HEK293T (cell line): Measurements from ENCODE around the gene IL19.

Experiments
- CTCF ChIA-PET: fragments of 350-600 bp; formaldehyde crosslinking; extraction: SDS; loops from one replicate; lab custom pipeline; 2021; ENCODE audit warnings: antibody characterized with exemption, inconsistent platforms; lab: Yijun Ruan, JAX
- POLR2A ChIA-PET: fragments of 350-600 bp; formaldehyde crosslinking; extraction: SDS; loops from one replicate; lab custom pipeline; 2020; ENCODE audit warnings: antibody characterized with exemption, inconsistent platforms; lab: Yijun Ruan, JAX
- DNase-seq: peaks from one replicate; pipeline ENCODE4 v3.0.0; 2012; ENCODE audit warnings: mixed read lengths; ENCODE audit errors: extremely low spot score
- ARNT ChIP-seq: fragments of 450-650 bp; IDR thresholded peaks from 2 replicates; pipeline ENCODE4 v1.6.1; 2017; ENCODE audit warnings: mild to moderate bottlenecking
- BHLHE40 ChIP-seq: fragments of 450-650 bp; IDR thresholded peaks from 2 replicates; pipeline ENCODE4 v1.6.1; 2016; ENCODE audit warnings: mild to moderate bottlenecking, moderate library complexity, borderline replicate concordance
- CTBP1 ChIP-seq: fragments of 450-650 bp; IDR thresholded peaks from 2 replicates; pipeline ENCODE4 v1.6.1; 2016; ENCODE audit warnings: borderline replicate concordance
- ELF4 ChIP-seq: fragments of 450-650 bp; IDR thresholded peaks from 2 replicates; pipeline ENCODE4 v1.6.1; 2017; ENCODE audit warnings: antibody characterized with exemption
- FOXA1 ChIP-seq: fragments of 450-650 bp; IDR thresholded peaks from 2 replicates; pipeline ENCODE4 v1.6.1; 2016; ENCODE audit warnings: mild to moderate bottlenecking
- FOXK2 ChIP-seq: fragments of 450-650 bp; IDR thresholded peaks from 2 replicates; pipeline ENCODE4 v1.6.1; 2016; ENCODE audit warnings: mild to moderate bottlenecking
- FOXM1 ChIP-seq: fragments of 450-650 bp; IDR thresholded peaks from 2 replicates; pipeline ENCODE4 v1.6.1; 2017; ENCODE audit warnings: mild to moderate bottlenecking, borderline replicate concordance
- HDGF ChIP-seq: fragments of 450-650 bp; IDR thresholded peaks from 2 replicates; pipeline ENCODE4 v1.6.1; 2017; ENCODE audit warnings: antibody characterized with exemption, borderline replicate concordance
- L3MBTL2 ChIP-seq: fragments of 450-650 bp; conservative IDR thresholded peaks from 2 replicates; pipeline ENCODE4 v1.6.1; 2016; ENCODE audit warnings: mild to moderate bottlenecking
- LEF1 ChIP-seq: fragments of 450-650 bp; IDR thresholded peaks from 2 replicates; pipeline ENCODE4 v1.6.1; 2017; ENCODE audit warnings: mild to moderate bottlenecking, borderline replicate concordance
- NFRKB ChIP-seq: fragments of 450-650 bp; IDR thresholded peaks from 2 replicates; pipeline ENCODE4 v1.6.1; 2016; ENCODE audit warnings: mild to moderate bottlenecking, moderate library complexity
- PKNOX1 ChIP-seq: fragments of 450-650 bp; IDR thresholded peaks from 2 replicates; pipeline ENCODE4 v1.6.1; 2016
- SP1 ChIP-seq: fragments of 450-650 bp; IDR thresholded peaks from 2 replicates; pipeline ENCODE4 v1.6.1; 2017
- SUZ12 ChIP-seq: fragments of 450-650 bp; IDR thresholded peaks from 2 replicates; pipeline ENCODE4 v1.6.1; 2016; ENCODE audit warnings: mild to moderate bottlenecking
- TARDBP ChIP-seq: fragments of 450-650 bp; IDR thresholded peaks from 2 replicates; pipeline ENCODE4 v1.6.1; 2016
- ZNF384 ChIP-seq: fragments of 450-650 bp; IDR thresholded peaks from 2 replicates; pipeline ENCODE4 v1.6.1; 2016

The IL19 gene

DNA sequence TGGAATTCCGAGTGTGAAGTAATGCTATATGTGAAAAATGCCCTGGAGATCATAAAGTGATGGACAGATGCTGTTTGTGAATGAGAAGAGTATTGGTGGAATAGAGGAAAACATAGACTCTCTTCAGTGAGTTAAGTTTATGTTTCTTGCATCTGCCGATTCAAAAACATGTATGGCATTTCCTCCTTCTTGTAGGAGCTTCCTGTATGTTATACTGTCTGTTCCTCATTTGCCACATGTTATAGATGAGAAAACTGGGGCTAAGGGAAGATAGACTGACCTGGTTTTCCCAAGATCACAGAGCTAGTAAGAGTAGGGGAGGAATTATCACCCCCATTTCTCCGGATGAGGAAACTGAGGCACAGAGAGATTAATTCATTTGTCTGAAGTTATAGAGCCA, 53.8 kb downstream of the IL19 start:
- ChIA-PET POLR2A (no interaction called here), CTCF (no interaction called here)
- no peak for DNase-seq
- TF ChIP-seq SUZ12, result no peak
- no peak for TF ChIP-seq L3MBTL2
- no peak for TF ChIP-seq HDGF
- no peak for TF ChIP-seq CTBP1
- no peak for TF ChIP-seq FOXA1
- TF ChIP-seq PKNOX1, result no peak

- no peak for TF ChIP-seq CTBP1
- no peak for TF ChIP-seq ZNF384
- no peak for TF ChIP-seq TARDBP
- no peak for TF ChIP-seq FOXA1
- TF ChIP-seq L3MBTL2, result no peak
- no peak for TF ChIP-seq ELF4
- no peak for TF ChIP-seq FOXK2
- no peak for TF ChIP-seq SUZ12
- TF ChIP-seq PKNOX1, result no peak
- TF ChIP-seq HDGF, result no peak
- no peak for TF ChIP-seq SP1
- no peak for TF ChIP-seq ARNT
- ChIA-PET CTCF (interaction anchor here (0.7 kb wide), 1 partner anchor 156 kb away, joined by 3 read pairs; no protein-coding TSS in a partner anchor), POLR2A (no interaction called here)
- DNase-seq, result no peak
Observed at GRCh38 chr1:206826394-206826793, 55.8 kb downstream of the IL19 start.

DNA sequence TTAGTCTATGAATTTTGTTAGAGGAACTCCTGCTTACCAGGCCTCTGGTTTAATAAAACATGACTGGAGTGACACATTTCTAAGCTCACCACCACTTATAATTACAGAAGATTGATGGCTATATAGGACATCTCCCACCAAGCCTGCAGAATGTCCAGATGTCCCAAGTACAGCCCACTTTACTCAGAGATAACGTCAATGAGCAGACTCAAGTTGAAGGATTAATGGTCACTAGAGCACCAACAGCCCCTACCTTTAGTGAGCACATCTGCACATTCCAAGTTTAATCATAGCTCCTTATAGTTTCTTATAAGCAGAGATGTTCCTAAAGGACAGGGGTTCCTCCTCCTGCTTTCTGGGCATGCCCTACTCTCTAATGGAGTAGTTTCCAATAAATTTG, 57.5 kb downstream of the IL19 start:
- CTCF ChIA-PET, result interaction anchor here (0.6 kb wide), 1 partner anchor 18 kb away, joined by 3 read pairs; no protein-coding TSS in a partner anchor
- no peak for DNase-seq
- TF ChIP-seq L3MBTL2 (no peak), PKNOX1 (no peak), NFRKB (no peak), ARNT (no peak), HDGF (no peak), CTBP1 (no peak), SUZ12 (no peak), TARDBP (no peak)
- POLR2A ChIA-PET, result no interaction called here

DNA sequence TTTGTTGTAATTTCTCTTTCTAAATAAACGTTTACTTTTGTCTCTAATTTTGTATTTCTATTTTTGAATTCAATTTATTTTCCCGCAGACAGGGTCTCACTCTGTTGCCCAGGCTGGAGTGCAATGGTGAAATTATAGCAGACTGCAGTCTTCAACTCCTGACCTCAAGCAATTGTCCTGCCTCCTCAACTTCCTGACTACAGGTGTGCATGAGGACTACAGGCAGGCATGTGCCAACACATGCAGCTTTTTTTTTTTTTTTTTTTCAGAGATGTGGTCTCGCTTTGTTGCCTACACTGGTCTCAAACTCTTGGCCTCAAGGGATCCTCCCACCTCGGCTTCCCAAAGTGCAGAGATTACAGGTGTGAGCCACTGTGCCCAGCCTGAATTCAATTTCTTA, 58.2 kb downstream of the IL19 start:
- ChIA-PET POLR2A (no interaction called here), CTCF (no interaction called here)
- no peak for TF ChIP-seq CTBP1
- TF ChIP-seq ELF4, result no peak
- TF ChIP-seq ZNF384, result no peak
- no peak for TF ChIP-seq SUZ12
- no peak for TF ChIP-seq L3MBTL2
- no peak for TF ChIP-seq ARNT
- no peak for TF ChIP-seq SP1
- no peak for TF ChIP-seq LEF1
- no peak for TF ChIP-seq PKNOX1
- no peak for TF ChIP-seq BHLHE40
- TF ChIP-seq FOXA1, result no peak
- TF ChIP-seq NFRKB, result no peak
- no peak for TF ChIP-seq TARDBP
- no peak for TF ChIP-seq FOXK2
- TF ChIP-seq FOXM1, result no peak
- TF ChIP-seq HDGF, result no peak
- DNase-seq, result no peak

- POLR2A ChIA-PET, result no interaction called here
- CTCF ChIA-PET, result no interaction called here
- DNase-seq, result no peak
- TF ChIP-seq PKNOX1, result no peak
- no peak for TF ChIP-seq ARNT
- TF ChIP-seq TARDBP, result no peak
- TF ChIP-seq NFRKB, result no peak
- no peak for TF ChIP-seq FOXA1
- TF ChIP-seq L3MBTL2, result no peak
- no peak for TF ChIP-seq FOXK2
- no peak for TF ChIP-seq BHLHE40
- TF ChIP-seq ZNF384, result no peak
- no peak for TF ChIP-seq FOXM1
- TF ChIP-seq CTBP1, result no peak
- no peak for TF ChIP-seq SP1
- no peak for TF ChIP-seq ELF4
Observed at GRCh38 chr1:206829282-206829681, 58.7 kb downstream of the IL19 start.

DNA sequence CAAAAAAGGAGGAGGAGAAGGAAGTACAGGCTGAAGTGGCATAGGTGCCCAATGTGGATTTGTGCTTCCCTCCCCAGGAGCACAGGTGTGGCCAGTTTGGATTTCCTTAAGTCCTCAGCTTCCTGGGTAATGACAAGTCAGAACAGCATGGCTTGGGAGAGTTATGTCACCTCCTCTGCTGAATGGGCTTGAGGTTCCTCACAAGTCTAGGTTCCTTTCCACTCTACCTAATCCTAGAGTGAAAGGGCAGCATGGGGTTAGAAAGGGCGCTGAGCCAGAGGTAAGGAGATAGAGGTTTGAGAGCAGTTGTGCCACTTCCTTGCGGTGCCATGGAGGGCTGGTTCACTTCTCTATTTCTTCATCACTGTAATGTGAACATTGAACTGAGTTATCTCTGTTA, 59.3 kb downstream of the IL19 start:
- ChIA-PET POLR2A (no interaction called here), CTCF (interaction anchor here (0.7 kb wide), 1 partner anchor 20 kb away, joined by 3 read pairs; no protein-coding TSS in a partner anchor)
- no peak for DNase-seq
- TF ChIP-seq BHLHE40 (no peak), FOXM1 (no peak), FOXK2 (no peak), ELF4 (no peak), L3MBTL2 (no peak), PKNOX1 (no peak), SP1 (no peak), TARDBP (no peak), HDGF (no peak), ZNF384 (no peak), CTBP1 (no peak), SUZ12 (no peak), FOXA1 (no peak), ARNT (no peak)
